Measurements from ENCODE around the gene LNX2. TPM values are rescaled to one million over a fixed set of nuclear protein-coding genes. Genes with fewer than 3 reads are reported as not detected.

Gene LNX2
- total RNA-seq, 2 experiments from 2014 or later = 4.5 to 4.6 TPM

DNA sequence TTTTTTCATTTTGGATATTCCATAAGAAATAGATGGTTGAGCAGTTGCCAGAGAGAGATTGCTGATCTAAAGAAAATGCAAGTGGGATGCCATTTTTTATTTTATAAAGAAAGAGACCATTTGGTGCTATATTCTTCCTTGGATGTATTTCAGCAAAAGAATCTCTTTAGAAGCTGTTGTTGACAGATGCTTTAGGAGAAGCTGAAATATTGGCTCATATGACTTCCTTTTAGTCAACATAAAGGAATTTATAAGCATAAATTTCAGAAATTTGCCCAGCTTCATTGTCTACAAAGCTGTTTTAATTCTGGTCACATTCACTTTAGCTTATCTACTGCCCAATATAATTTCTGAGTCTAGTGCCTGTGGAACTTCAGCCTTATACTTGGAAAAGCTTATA, 38.2 kb upstream of the LNX2 start:
- ChIA-PET POLR2A (no interaction called here), CTCF (no interaction called here)
- Mint-ChIP-seq H3K27me3 (no peaks in the 10 kb centered on the region), H3K36me3 (ENCODE audit: low read depth) (peaks cover 10% of the 10 kb centered on the region), H3K27ac (no peak overlapping the region), H3K4me3 (no peak overlapping the region), H3K9me3 (no peaks in the 10 kb centered on the region), H3K4me1 (ENCODE audit: low read depth) (peaks cover 8% of the 10 kb centered on the region)
- DNase-seq (no peak), ATAC-seq (no peak)
- TF ChIP-seq, protein P1, sequence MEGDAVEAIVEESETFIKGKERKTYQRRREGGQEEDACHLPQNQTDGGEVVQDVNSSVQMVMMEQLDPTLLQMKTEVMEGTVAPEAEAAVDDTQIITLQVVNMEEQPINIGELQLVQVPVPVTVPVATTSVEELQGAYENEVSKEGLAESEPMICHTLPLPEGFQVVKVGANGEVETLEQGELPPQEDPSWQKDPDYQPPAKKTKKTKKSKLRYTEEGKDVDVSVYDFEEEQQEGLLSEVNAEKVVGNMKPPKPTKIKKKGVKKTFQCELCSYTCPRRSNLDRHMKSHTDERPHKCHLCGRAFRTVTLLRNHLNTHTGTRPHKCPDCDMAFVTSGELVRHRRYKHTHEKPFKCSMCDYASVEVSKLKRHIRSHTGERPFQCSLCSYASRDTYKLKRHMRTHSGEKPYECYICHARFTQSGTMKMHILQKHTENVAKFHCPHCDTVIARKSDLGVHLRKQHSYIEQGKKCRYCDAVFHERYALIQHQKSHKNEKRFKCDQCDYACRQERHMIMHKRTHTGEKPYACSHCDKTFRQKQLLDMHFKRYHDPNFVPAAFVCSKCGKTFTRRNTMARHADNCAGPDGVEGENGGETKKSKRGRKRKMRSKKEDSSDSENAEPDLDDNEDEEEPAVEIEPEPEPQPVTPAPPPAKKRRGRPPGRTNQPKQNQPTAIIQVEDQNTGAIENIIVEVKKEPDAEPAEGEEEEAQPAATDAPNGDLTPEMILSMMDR (IDR thresholded peaks at IDR 0.05) = no peak
- intact Hi-C loops (cut with micrococcal nuclease) = no loop called here

DNA sequence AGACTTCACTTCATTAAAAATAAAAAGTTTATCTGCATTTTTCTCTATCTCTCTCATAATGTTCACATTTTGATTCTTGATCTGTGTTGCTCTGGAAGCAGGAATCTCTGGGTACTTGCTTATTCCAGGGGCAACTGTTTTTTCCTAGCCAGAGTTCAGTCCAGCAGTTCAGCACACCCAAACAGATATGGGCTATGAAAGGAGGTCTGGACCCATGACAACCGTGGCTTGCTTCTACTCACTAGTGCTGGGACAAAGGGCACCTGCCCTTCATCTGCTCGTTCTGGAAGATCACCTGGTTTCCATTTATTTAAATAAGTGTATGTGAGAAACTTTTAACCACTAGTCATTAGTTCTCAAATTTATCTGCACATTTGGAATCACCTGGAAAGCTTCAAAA, 37.4 kb upstream of the LNX2 start:
- Mint-ChIP-seq H3K4me1 (ENCODE audit: low read depth) (peaks cover 7% of the 10 kb centered on the region), H3K4me3 (no peak overlapping the region), H3K27ac (no peak overlapping the region), H3K36me3 (ENCODE audit: low read depth) (peaks cover 15% of the 10 kb centered on the region), H3K9me3 (no peaks in the 10 kb centered on the region), H3K27me3 (no peaks in the 10 kb centered on the region)
- ATAC-seq (no peak), DNase-seq (no peak)
- ChIA-PET CTCF (no interaction called here), POLR2A (no interaction called here)
- intact Hi-C loops (cut with micrococcal nuclease) = no loop called here
- TF ChIP-seq, protein P1 (IDR thresholded peaks at IDR 0.05) = no peak

DNA sequence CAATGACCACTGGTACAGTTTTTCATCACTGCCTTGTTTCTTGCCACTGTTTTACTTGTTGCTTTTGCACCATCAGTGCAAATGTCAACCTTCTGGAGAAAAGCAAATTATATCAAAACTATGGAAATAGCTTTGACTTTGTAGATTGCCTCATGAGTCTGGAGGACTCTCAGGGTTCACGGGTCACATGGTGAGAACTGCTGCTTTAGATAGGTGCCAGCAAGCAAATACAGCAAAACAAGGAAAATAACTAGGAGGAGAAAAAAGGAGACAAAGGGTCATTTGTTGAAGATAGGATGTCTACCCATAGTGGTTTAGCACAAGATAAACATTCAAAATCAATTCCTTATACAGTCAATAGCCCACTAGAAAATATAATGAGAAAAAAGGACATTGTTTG, 34.5 kb upstream of the LNX2 start:
- Mint-ChIP-seq H3K27ac (no peak overlapping the region), H3K9me3 (peaks cover 7% of the 10 kb centered on the region), H3K4me3 (no peak overlapping the region), H3K4me1 (ENCODE audit: low read depth) (peaks cover 5% of the 10 kb centered on the region), H3K27me3 (no peaks in the 10 kb centered on the region), H3K36me3 (ENCODE audit: low read depth) (peaks cover 32% of the 10 kb centered on the region)
- ChIA-PET POLR2A (interaction anchor here (1.4 kb wide), 1 partner anchor 32 kb away, joined by 3 read pairs; no protein-coding TSS in a partner anchor), CTCF (no interaction called here)
- TF ChIP-seq, protein P1 (IDR thresholded peaks at IDR 0.05) = no peak
- intact Hi-C loops (cut with micrococcal nuclease) = no loop called here
- no peak for ATAC-seq
- no peak for DNase-seq

DNA sequence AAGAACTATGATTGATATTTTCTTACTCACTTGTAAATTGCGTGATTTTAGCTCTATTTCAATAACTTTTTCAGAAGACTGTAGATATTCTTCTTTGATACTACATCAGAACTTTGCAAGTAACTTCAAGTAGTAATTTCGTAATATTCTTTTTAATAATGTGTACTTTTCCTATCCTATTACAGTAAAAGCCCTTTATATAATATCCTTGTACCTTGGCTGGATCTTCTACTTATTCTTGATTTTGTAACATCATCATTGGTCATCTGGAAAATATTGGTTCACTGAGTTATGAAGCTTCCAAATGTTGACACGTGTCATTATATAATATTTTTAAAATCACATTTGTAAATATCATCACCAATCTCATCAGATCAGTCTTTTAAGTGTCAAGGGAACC, 33.7 kb upstream of the LNX2 start:
- intact Hi-C loops (cut with micrococcal nuclease) = no loop called here
- no peak overlapping the region for H3K4me3 Mint-ChIP-seq
- ATAC-seq (no peak), DNase-seq (no peak)
- H3K4me1 Mint-ChIP-seq (ENCODE audit: low read depth) = peaks cover 5% of the 10 kb centered on the region
- ChIA-PET CTCF (interaction anchor here (1.0 kb wide), 1 partner anchor 12 kb away, joined by 3 read pairs; no protein-coding TSS in a partner anchor), POLR2A (interaction anchor here (1.4 kb wide), 1 partner anchor 31 kb away, joined by 3 read pairs; no protein-coding TSS in a partner anchor)
- TF ChIP-seq, protein P1 (IDR thresholded peaks at IDR 0.05) = no peak
- peaks cover 34% of the 10 kb centered on the region for H3K36me3 Mint-ChIP-seq (ENCODE audit: low read depth)
- no peaks in the 10 kb centered on the region for H3K27me3 Mint-ChIP-seq
- no peak overlapping the region for H3K27ac Mint-ChIP-seq
- peaks cover 11% of the 10 kb centered on the region for H3K9me3 Mint-ChIP-seq

DNA sequence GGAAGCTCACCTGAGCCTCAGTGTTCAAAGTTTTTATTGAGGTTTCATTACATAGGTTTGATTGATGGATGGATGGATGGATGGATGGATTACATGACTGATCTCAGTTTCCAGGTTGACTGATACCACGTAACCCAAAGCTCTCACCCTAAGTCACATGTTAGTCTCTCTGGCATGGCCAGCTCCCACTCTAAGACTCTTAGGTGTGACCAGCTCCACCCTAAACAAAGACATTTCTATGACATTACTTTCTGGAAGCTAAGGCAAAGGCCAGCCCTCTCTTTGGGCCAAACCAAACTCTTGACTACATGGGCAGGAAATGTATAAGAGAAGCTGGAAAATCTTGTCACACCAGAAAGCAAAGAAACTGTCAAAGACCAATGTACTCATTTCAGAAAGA, 30.0 kb upstream of the LNX2 start:
- Mint-ChIP-seq H3K9me3 (peaks cover 18% of the 10 kb centered on the region), H3K27me3 (no peaks in the 10 kb centered on the region), H3K4me3 (no peak overlapping the region), H3K36me3 (ENCODE audit: low read depth) (peaks cover 57% of the 10 kb centered on the region), H3K4me1 (ENCODE audit: low read depth) (peaks cover 3% of the 10 kb centered on the region), H3K27ac (no peak overlapping the region)
- no peak for ATAC-seq
- ChIA-PET POLR2A (interaction anchor here (1.0 kb wide), 1 partner anchor 9 kb away, joined by 3 read pairs; no protein-coding TSS in a partner anchor), CTCF (interaction anchor here (2.0 kb wide), 1 partner anchor 12 kb away, joined by 8 read pairs; no protein-coding TSS in a partner anchor)
- no peak for DNase-seq
- TF ChIP-seq, protein P1 (IDR thresholded peaks at IDR 0.05) = no peak
- intact Hi-C loops (cut with micrococcal nuclease) = no loop called here
